Progenitor cell of endocrine pancreas (in vitro differentiated cells): Measurements from ENCODE around the gene TADA3. TPM values are rescaled to one million over a fixed set of nuclear protein-coding genes. Genes with fewer than 3 reads are reported as not detected.

Source experiments
- DNase-seq: peaks from one replicate; pipeline ENCODE4 v3.0.0; 2021; ENCODE audit warnings: low spot score; ENCODE audit not compliant: unreplicated experiment
- H3K27ac Mint-ChIP-seq: 2 replicates; pipeline ENCODE4 v1.8.0; 2021; ENCODE audit warnings: mild to moderate bottlenecking, moderate library complexity, mixed read lengths
- H3K27me3 Mint-ChIP-seq: 2 replicates; pipeline ENCODE4 v1.8.0; 2021; ENCODE audit warnings: mixed read lengths
- H3K36me3 Mint-ChIP-seq: 2 replicates; pipeline ENCODE4 v1.8.0; 2022; ENCODE audit warnings: mixed read lengths; ENCODE audit not compliant: insufficient read depth
- H3K4me1 Mint-ChIP-seq: 2 replicates; pipeline ENCODE4 v1.8.0; 2021; ENCODE audit warnings: low read depth, mixed read lengths
- H3K4me3 Mint-ChIP-seq: 2 replicates; pipeline ENCODE4 v1.8.0; 2021; ENCODE audit warnings: low read depth, mild to moderate bottlenecking, moderate library complexity, mixed read lengths
- H3K9me3 Mint-ChIP-seq: 2 replicates; pipeline ENCODE4 v1.8.0; 2021; ENCODE audit warnings: low read depth, mixed read lengths
- CTCF ChIP-seq: fragments of 200-600 bp; sonication (generic); IDR thresholded peaks from one replicate; pipeline ENCODE4 v1.5.0; 2021; ENCODE audit warnings: antibody characterized with exemption, mild to moderate bottlenecking; ENCODE audit not compliant: unreplicated experiment
- total RNA-seq: library from RNA; stranded (reverse); gene quantifications from 2 replicates; pipeline ENCODE4 v1.2.1, GENCODE V29; 2021

TADA3 gene
- total RNA-seq, 1 donor from 2014 or later, result 70.8 TPM

- H3K4me3 Mint-ChIP-seq, result peak overlapping the region; percentile 96
- peaks cover 2% of the 10 kb centered on the region for H3K36me3 Mint-ChIP-seq
- no peak for TF ChIP-seq CTCF
- peaks cover 19% of the 10 kb centered on the region for H3K27me3 Mint-ChIP-seq
- H3K9me3 Mint-ChIP-seq, result no peaks in the 10 kb centered on the region
- peaks cover 13% of the 10 kb centered on the region for H3K4me1 Mint-ChIP-seq
- DNase-seq, result no peak
- peak overlapping the region; percentile 100 for H3K27ac Mint-ChIP-seq
These were observed 61.5 kb downstream of the TADA3 start for GRCh38 chr3:9730657-9731205.

Other genes with a start within 250 kb of the TADA3 start
- 0.55 and 0.64 TPM in 2 replicates for gene LHFPL4, start 238.7 kb downstream of the TADA3 start, total RNA-seq
- 39.4 and 42.3 TPM in 2 replicates for gene MTMR14, start 143.0 kb downstream of the TADA3 start, total RNA-seq
- 0.47 and 0.69 TPM in 2 replicates for gene CPNE9, start 88.6 kb downstream of the TADA3 start, total RNA-seq
- 25.2 and 25.6 TPM in 2 replicates for gene BRPF1, start 60.7 kb downstream of the TADA3 start, total RNA-seq
- 46.3 and 47.7 TPM in 2 replicates for gene OGG1, start 42.5 kb downstream of the TADA3 start, total RNA-seq
- gene CAMK1, start 22.5 kb downstream of the TADA3 start, total RNA-seq, result 16.9 and 17.1 TPM in 2 replicates
- gene ARPC4, start 609 bp upstream of the TADA3 start, total RNA-seq, result 129 and 135 TPM in 2 replicates
- gene TTLL3, start 17.8 kb upstream of the TADA3 start, total RNA-seq, result 51.6 and 59.6 TPM in 2 replicates
- gene RPUSD3, start 51.5 kb upstream of the TADA3 start, total RNA-seq, result 55.0 and 60.3 TPM in 2 replicates
- gene CIDEC, start 87.8 kb upstream of the TADA3 start, total RNA-seq, result not detected in 2 replicates
- 30.5 and 33.0 TPM in 2 replicates for gene JAGN1, start 98.1 kb upstream of the TADA3 start, total RNA-seq
- 4.9 and 7.0 TPM in 2 replicates for gene IL17RE, start 110.4 kb upstream of the TADA3 start, total RNA-seq
- gene IL17RC, start 124.6 kb upstream of the TADA3 start, total RNA-seq, result 13.4 and 17.1 TPM in 2 replicates
- gene CRELD1, start 141.4 kb upstream of the TADA3 start, total RNA-seq, result 57.1 and 60.3 TPM in 2 replicates
- 10.4 and 11.4 TPM in 2 replicates for gene PRRT3, start 159.9 kb upstream of the TADA3 start, total RNA-seq
- 38.6 and 42.1 TPM in 2 replicates for gene EMC3, start 194.4 kb upstream of the TADA3 start, total RNA-seq
- gene FANCD2, start 234.0 kb upstream of the TADA3 start, total RNA-seq, result 26.6 and 27.1 TPM in 2 replicates